K562 (cell line): Measurements from ENCODE around the gene DHRS3. TPM values are rescaled to one million over a fixed set of nuclear protein-coding genes. Genes with fewer than 3 reads are reported as not detected.

Source experiments
- ATAC-seq: fragments of 200-7000 bp; cut with Tn5 transposase; 3 replicates; pipeline ENCODE4 v1.9.1; 2020; ENCODE audit warnings: moderate library complexity
- BruUV-seq: library from RNA; stranded (reverse); fragments of 400-500 nt; replicated peaks from 2 replicates; lab custom pipeline; 2021; lab: Mats Ljungman, UMichigan
- CTCF ChIA-PET: fragments of 300-600 bp; formaldehyde crosslinking; extraction: SDS; loops from one replicate; lab custom pipeline; 2021; ENCODE audit warnings: low intra/inter-chr PET ratio; lab: Yijun Ruan, JAX
- POLR2A ChIA-PET: fragments of 300-600, 350-650 bp; sonication (Branson Sonifier 250); formaldehyde crosslinking; extraction: SDS; loops from one replicate; lab custom pipeline; 2021; ENCODE audit warnings: antibody characterized with exemption, inconsistent platforms; lab: Yijun Ruan, JAX
- DNase-seq, 4 experiments: peaks; one replicate each; pipeline versions ENCODE4 v3.0.0 to v3.0.0-alpha.2; 2011 to 2018; ENCODE audit warnings: low spot score in 3 of 4, mixed read lengths in 3 of 4; ENCODE audit errors: extremely low read depth in 1 of 4
- FAIRE-seq: peaks from 2 replicates; lab custom pipeline; 2011; peaks lifted over from hg19 to GRCh38; lab: Jason Lieb, UNC
- H2AFZ ChIP-seq: 2 replicates; pipeline ENCODE4 v1.6.0; 2011; ENCODE audit warnings: low read depth, low read length, control low read depth, inconsistent platforms
- H3K27ac ChIP-seq: fragments of 200-600 bp; 3 replicates; pipeline ENCODE4 v1.8.0; 2011; ENCODE audit warnings: low read depth, mild to moderate bottlenecking, control low read depth, inconsistent platforms, low read length, moderate library complexity, mixed read lengths; ENCODE audit errors: extremely low read depth
- H3K27me3 ChIP-seq, 2 experiments: fragments of 300-600 bp in 1 of 2; 2 replicates in 1 of 2; 3 replicates in 1 of 2; pipeline versions ENCODE4 v1.6.0 to v1.8.0; 2011; ENCODE audit warnings: inconsistent platforms in 2 of 2, low read length in 2 of 2, mild to moderate bottlenecking in 1 of 2, mixed read lengths in 1 of 2, moderate library complexity in 1 of 2; ENCODE audit not compliant: control insufficient read depth in 2 of 2, insufficient read depth in 2 of 2
- H3K36me3 ChIP-seq: fragments of 300-600 bp; 3 replicates; pipeline ENCODE4 v1.8.0; 2011; ENCODE audit warnings: mild to moderate bottlenecking, low read length, inconsistent platforms; ENCODE audit not compliant: control insufficient read depth, insufficient read depth
- H3K4me1 ChIP-seq, 2 experiments: fragments of 200-600 bp in 1 of 2; replicated peaks in 1 of 2; 2 replicates in 1 of 2; 3 replicates in 1 of 2; pipeline versions ENCODE4 v1.5.1 to v1.8.0; 2011; ENCODE audit warnings: inconsistent platforms in 2 of 2, low read length in 2 of 2, mild to moderate bottlenecking in 1 of 2, mixed read lengths in 1 of 2, moderate library complexity in 1 of 2; ENCODE audit not compliant: control insufficient read depth in 2 of 2, insufficient read depth in 2 of 2
- H3K4me2 ChIP-seq: 2 replicates; pipeline ENCODE4 v1.6.1; 2011; ENCODE audit warnings: low read length, control low read depth, inconsistent platforms, mixed read lengths; ENCODE audit not compliant: insufficient read depth
- H3K4me3 ChIP-seq: fragments of 200-600 bp; sonication (generic), shearing (Covaris generic); 2 replicates; pipeline ENCODE4 v1.5.1; 2016; ENCODE audit warnings: control low read depth, inconsistent platforms
- H3K79me2 ChIP-seq: fragments of 200-600 bp; 3 replicates; pipeline ENCODE4 v1.8.0; 2011; ENCODE audit warnings: low read length, inconsistent platforms; ENCODE audit not compliant: control insufficient read depth, insufficient read depth
- H3K9ac ChIP-seq, 2 experiments: 2 replicates each; pipeline versions ENCODE4 v1.6.0 to v1.6.1; 2011; ENCODE audit warnings: low read depth in 2 of 2, low read length in 2 of 2, control low read depth in 1 of 2, inconsistent platforms in 1 of 2, mild to moderate bottlenecking in 1 of 2, mixed read lengths in 1 of 2; ENCODE audit not compliant: insufficient read depth in 1 of 2
- H3K9me1 ChIP-seq: one replicate; pipeline ENCODE4 v1.6.0; 2011; ENCODE audit warnings: inconsistent platforms, mild to moderate bottlenecking, low read length, moderate library complexity; ENCODE audit not compliant: control insufficient read depth, insufficient read depth
- H3K9me3 ChIP-seq: replicated peaks from 2 replicates; pipeline ENCODE4 v1.5.1; 2011; ENCODE audit warnings: low read depth, low read length, inconsistent platforms; ENCODE audit not compliant: control insufficient read depth, insufficient read depth
- H4K20me1 ChIP-seq: replicated peaks from 2 replicates; pipeline ENCODE4 v1.6.1; 2011; ENCODE audit warnings: low read length, inconsistent platforms, mixed read lengths; ENCODE audit not compliant: control insufficient read depth, insufficient read depth
- CBX2 ChIP-seq: fragments of 200-600 bp; sonication (generic); IDR thresholded peaks from one replicate; pipeline ENCODE4 v1.6.1; 2012; ENCODE audit warnings: mild to moderate bottlenecking, low read length, inconsistent platforms; ENCODE audit not compliant: insufficient read depth, poor library complexity, severe bottlenecking
- KDM5B ChIP-seq: fragments of 200-600 bp; sonication (generic); IDR thresholded peaks from 2 replicates; pipeline ENCODE4 v1.6.1; 2012; ENCODE audit warnings: low read depth, mild to moderate bottlenecking, moderate library complexity, low read length, control low read depth, inconsistent platforms; ENCODE audit not compliant: insufficient replicate concordance
- NR2F6 ChIP-seq: fragments of 450-650 bp; formaldehyde crosslinking; IDR thresholded peaks from 2 replicates; pipeline ENCODE4 v1.4.0; 2020; ENCODE audit warnings: mild to moderate bottlenecking
- PKNOX1 ChIP-seq: fragments of 450-650 bp; IDR thresholded peaks from 2 replicates; pipeline ENCODE4 v1.6.1; 2016
- RBFOX2 ChIP-seq: fragments of 200-400 bp; formaldehyde crosslinking; IDR thresholded peaks from 2 replicates; pipeline ENCODE4 v1.6.1; 2017; ENCODE audit warnings: low read depth, mild to moderate bottlenecking, low read length, moderate library complexity
- SFPQ ChIP-seq: fragments of 200-400 bp; formaldehyde crosslinking; IDR thresholded peaks from 2 replicates; pipeline ENCODE4 v1.6.1; 2017; ENCODE audit warnings: mild to moderate bottlenecking, low read depth, low read length, moderate library complexity
- TOE1 ChIP-seq, 2 experiments: fragments of 450-650 bp in 1 of 2; sonication (generic) in 1 of 2; formaldehyde crosslinking in 1 of 2; IDR thresholded peaks; 2 replicates each; pipeline versions ENCODE4 v1.7.1 to v1.8.0; 2016 to 2022; ENCODE audit warnings: borderline replicate concordance in 2 of 2, mild to moderate bottlenecking in 2 of 2, antibody characterized with exemption in 1 of 2, inconsistent platforms in 1 of 2, low read depth in 1 of 2, missing genetic modification reagents in 1 of 2, moderate library complexity in 1 of 2
- VEZF1 ChIP-seq: fragments of 200-800 bp; sonication (Bioruptor generic); IDR thresholded peaks from 2 replicates; pipeline ENCODE4 v1.6.1; 2017; ENCODE audit warnings: missing genetic modification characterization, missing compliant biosample characterization
- ZNF551 ChIP-seq: fragments of 250-450 bp; sonication (Bioruptor Pico); IDR thresholded peaks from 2 replicates; pipeline ENCODE4 v1.5.0; 2021; ENCODE audit warnings: mild to moderate bottlenecking, moderate library complexity
- WGBS: fragments of 100-300 bp; shearing (Covaris generic); methylation state at CpG from one replicate; pipeline ENCODE4 v1.1.6; 2016; ENCODE audit warnings: low coverage, mixed read lengths; ENCODE audit not compliant: insufficient coverage; ENCODE audit errors: missing lambda C conversion rate; 5-methylcytosine and 5-hydroxymethylcytosine counted together
- in situ Hi-C: fragments of 300-500 bp; cut with MboI; formaldehyde crosslinking; loops from 4 replicates; pipeline ENCODE4 v1.15.0; 2018; ENCODE audit warnings: inconsistent platforms, mixed read lengths
- intact Hi-C: fragments of 100-400 bp; cut with micrococcal nuclease; formaldehyde crosslinking; loops from 2 replicates; pipeline ENCODE4 v1.14.2; 2022
- polyA plus RNA-seq, 8 experiments: library from polyadenylated mRNA; depleted of rRNA in 4 of 8; stranded (reverse) in 5 of 8; unstranded in 3 of 8; fragments of >200 nt; fragmentation: Nextera tagmentation in 2 of 8; fragmentation: Illumina TruSeq in 1 of 8; extraction: Ambion mirVana in 2 of 8; extraction: Trizol in 1 of 8; gene quantifications; 2 replicates each; pipeline versions ENCODE4 v1.2.1 to v1.2.3, GENCODE V29; 2011 to 2014; ENCODE audit warnings: inconsistent platforms in 1 of 8, missing spikeins in 1 of 8
- total RNA-seq, 7 experiments: library from RNA; depleted of rRNA in 6 of 7; stranded (reverse); fragments of >200 nt in 6 of 7; fragmentation: Illumina TruSeq in 2 of 7; extraction: Trizol in 2 of 7; gene quantifications; 2 replicates each; pipeline versions ENCODE4 v1.2.1 to v1.2.3, GENCODE V29; 2011 to 2021; ENCODE audit warnings: low replicate concordance in 1 of 7
- TF ChIP-seq, protein P1 (sequence below): IDR thresholded peaks from 2 replicates; pipeline ENCODE4 v1.6.1; 2012; ENCODE audit warnings: low read depth, low read length, improper control_type of control experiment, borderline replicate concordance

DHRS3 gene
- total and polyA plus RNA-seq, 9 of the 15 experiments (the other 6 are each of a cell fraction or from before 2014, with no cell fraction given): 21.0 to 116 (median 58.7) TPM

DNA sequence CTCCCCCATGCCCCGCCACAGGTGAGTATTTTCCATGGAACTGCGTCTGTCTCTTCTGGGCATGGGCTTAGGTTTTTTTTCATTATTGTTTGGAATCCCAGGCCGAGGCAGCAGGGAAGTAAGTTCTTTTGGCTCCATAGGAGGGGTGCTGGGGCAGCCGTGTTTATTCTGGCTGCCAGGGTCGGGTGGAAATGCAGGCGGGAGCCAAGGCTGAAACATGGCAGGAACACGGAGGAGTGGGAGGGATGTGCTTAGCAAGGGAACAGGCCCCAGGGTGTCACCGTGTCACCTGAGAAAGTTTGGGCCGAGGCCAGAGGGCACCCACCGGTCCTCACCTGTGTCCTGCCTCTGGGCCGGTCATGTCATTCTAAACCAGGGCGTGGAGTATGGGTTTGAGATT is 4.5 kb upstream of the DHRS3 start (continued):
- TF ChIP-seq, protein P1, sequence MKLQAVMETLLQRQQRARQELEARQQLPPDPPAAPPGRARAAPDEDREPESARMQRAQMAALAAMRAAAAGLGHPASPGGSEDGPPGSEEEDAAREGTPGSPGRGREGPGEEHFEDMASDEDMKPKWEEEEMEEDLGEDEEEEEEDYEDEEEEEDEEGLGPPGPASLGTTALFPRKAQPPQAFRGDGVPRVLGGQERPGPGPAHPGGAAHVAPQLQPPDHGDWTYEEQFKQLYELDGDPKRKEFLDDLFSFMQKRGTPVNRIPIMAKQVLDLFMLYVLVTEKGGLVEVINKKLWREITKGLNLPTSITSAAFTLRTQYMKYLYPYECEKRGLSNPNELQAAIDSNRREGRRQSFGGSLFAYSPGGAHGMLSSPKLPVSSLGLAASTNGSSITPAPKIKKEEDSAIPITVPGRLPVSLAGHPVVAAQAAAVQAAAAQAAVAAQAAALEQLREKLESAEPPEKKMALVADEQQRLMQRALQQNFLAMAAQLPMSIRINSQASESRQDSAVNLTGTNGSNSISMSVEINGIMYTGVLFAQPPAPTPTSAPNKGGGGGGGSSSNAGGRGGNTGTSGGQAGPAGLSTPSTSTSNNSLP: no peak
- no peak for TF ChIP-seq CBX2
- TF ChIP-seq, all 486 proteins: peak for 0

DNA sequence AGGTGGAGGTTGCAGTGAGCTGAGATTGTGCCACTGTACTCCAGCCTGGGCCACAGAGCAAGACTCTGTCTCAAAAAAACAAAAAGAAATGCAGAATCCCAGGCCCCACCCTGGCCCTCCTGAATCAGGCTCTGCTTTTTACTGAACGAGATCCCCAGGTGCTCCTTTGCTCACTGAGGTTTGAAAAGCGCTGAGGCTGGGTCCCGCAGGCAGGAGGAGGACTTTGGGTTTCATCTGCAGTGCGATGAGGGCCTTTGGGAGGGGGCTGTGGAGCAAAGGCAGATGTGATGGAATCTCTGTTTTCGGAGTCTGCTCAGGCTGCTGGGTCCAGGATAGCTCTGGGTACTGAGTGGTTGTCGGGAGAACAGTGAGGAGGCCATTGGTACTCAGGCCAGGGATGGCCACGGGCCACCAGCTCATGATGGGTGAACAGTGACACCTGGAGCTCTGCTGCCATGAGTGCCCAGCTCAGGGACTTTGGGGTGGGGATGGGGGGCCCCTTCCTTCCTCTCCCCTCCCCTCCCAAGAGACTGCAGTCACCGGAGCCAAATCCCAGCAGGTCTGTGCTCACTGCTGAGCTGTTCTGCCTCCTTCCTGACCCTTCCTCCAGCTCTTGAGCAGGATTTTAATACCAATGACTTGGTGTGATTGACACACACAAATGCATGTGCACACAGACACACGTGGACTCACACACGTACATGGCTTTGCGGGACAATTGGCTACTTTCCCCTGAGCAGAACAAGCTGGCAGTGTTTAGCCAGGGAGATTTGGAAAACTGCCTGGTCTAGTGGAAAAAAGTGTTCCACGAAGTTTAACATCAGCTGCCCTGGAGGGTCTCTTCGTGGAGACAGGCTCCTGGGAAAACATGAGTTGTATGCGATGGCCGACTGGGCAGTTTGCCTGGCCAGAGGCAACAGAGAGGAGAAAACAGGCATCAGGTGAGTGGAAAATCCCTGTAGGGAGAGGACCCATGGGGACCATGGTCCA is 3.6 kb upstream of the DHRS3 start:
- in situ Hi-C loops: loop anchor here (25.0 kb wide), 1 partner anchor 309 kb away; no protein-coding TSS in a partner anchor
- no peak overlapping the region for H2AFZ ChIP-seq
- POLR2A ChIA-PET: interaction anchor here (1.1 to 1.6 kb wide), 4 partner anchors 8 to 20 kb away, joined by 3 to 5 read pairs (median 4); no protein-coding TSS in a partner anchor
- H3K27ac ChIP-seq: no peak overlapping the region
- H3K9ac ChIP-seq: peak overlapping the region in 1 of 2 experiments; percentile 41; a peak in 2 of 4 replicates
- FAIRE-seq: no peak
- intact Hi-C loops: no loop called here
- no peaks in the 10 kb centered on the region for H3K27me3 ChIP-seq
- 0 out of 2 replicates have a peak, but pooled peaks cover 2% of the 10 kb centered on the region for H3K9me3 ChIP-seq
- CTCF ChIA-PET: interaction anchor here (3.4 kb wide), 1 partner anchor 214 kb away, joined by 30 read pairs; no protein-coding TSS in a partner anchor
- no peaks in the 10 kb centered on the region for H4K20me1 ChIP-seq
- H3K36me3 ChIP-seq: no peaks in the 10 kb centered on the region
- H3K4me3 ChIP-seq: no peak overlapping the region
- peaks cover 39% of the 10 kb centered on the region for H3K79me2 ChIP-seq
- ATAC-seq: no peak
- peaks cover 15 to 33% of the 10 kb centered on the region in 2 experiments for H3K4me1 ChIP-seq
- no peak for DNase-seq
- BruUV-seq: no TSS peak
- 77% methylated on average over 15 of the region's 15 CpGs for WGBS
- H3K4me2 ChIP-seq: no peak overlapping the region
- no peaks in the 10 kb centered on the region for H3K9me1 ChIP-seq
- TF ChIP-seq SFPQ (no peak), PKNOX1 (peak; percentile 39), ZNF551 (CRISPR knock-in tag) (no peak), VEZF1 (CRISPR knock-in tag) (no peak), KDM5B (peak; percentile 22), NR2F6 (no peak), TOE1 (IDR thresholded peaks at IDR 0.05; ENCODE audit: borderline replicate concordance) (no peak), TOE1 (CRISPR knock-in tag; IDR thresholded peaks at IDR 0.05; ENCODE audit: borderline replicate concordance, low read depth) (no peak), RBFOX2 (0 out of 2 replicates have a peak, but pooled peaks have one; percentile 10)
